ENCODE results near the gene ZDHHC1. TPM values are rescaled to one million over a fixed set of nuclear protein-coding genes. Genes with fewer than 3 reads are reported as not detected.
A peak's percentile ranks its signal among the peaks of the same experiment; 100 is the strongest.

The ZDHHC1 gene
- total and polyA plus RNA-seq, 2 of the 13 experiments (the other 11 are each of a cell fraction or from before 2014, with no cell fraction given), result 0.51 to 1.1 TPM

DNA sequence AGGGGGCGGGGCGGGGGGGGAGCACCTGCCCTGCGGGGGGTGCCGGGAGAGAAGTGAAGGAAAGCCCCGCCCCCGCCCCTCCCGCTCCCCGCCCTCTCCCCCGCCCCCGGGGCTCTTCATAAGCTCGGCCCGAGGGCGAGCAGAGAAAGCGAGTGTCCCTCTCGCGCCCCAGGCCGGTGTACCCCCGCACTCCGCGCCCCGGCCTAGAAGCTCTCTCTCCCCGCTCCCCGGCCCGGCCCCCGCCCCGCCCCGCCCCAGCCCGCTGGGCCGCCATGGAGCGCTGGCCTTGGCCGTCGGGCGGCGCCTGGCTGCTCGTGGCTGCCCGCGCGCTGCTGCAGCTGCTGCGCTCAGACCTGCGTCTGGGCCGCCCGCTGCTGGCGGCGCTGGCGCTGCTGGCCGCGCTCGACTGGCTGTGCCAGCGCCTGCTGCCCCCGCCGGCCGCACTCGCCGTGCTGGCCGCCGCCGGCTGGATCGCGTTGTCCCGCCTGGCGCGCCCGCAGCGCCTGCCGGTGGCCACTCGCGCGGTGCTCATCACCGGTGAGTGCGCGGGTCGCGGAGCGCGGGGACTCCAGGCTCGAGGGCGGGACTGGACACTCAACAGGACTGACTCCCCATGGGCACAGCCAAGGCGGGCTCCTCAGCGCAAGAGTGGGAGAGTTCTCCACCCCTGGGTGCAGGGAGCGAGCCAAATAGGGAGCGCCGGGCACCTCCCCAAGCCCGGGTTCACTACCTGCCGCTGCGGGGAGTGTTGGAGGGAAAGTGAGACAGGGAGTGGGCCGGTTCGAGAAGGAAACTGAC, 14.9 kb upstream of the ZDHHC1 start, which contains the start of gene HSD11B2 (continued):
- TF ChIP-seq ZNF274 (CRISPR knock-in tag; IDR thresholded peaks at IDR 0.05) (no peak), TCF12 (IDR thresholded peaks at IDR 0.05) (no peak), TCF12 (CRISPR knock-in tag; IDR thresholded peaks at IDR 0.05) (0 out of 2 replicates have a peak, but pooled peaks have one; percentile 24), RXRB (CRISPR knock-in tag; IDR thresholded peaks at IDR 0.05; ENCODE audit: borderline replicate concordance) (no peak), ZNF713 (CRISPR knock-in tag; IDR thresholded peaks at IDR 0.05) (no peak), DPF2 (CRISPR knock-in tag; IDR thresholded peaks at IDR 0.05; ENCODE audit: borderline replicate concordance, low read depth) (no peak), ZNF773 (CRISPR knock-in tag; IDR thresholded peaks at IDR 0.05; ENCODE audit: borderline replicate concordance) (no peak), SYNCRIP (IDR thresholded peaks at IDR 0.05; ENCODE audit: insufficient read depth, low read depth, low read length) (no peak), MXI1 (IDR thresholded peaks at IDR 0.05; ENCODE audit: borderline replicate concordance, low read depth, low read length) (peak; percentile 19; the same call in 1 of the 3 replicates), ZFP36 (IDR thresholded peaks at IDR 0.05; ENCODE audit: borderline replicate concordance, low read depth, low read length, partially characterized antibody) (no peak), MIER3 (CRISPR knock-in tag; IDR thresholded peaks at IDR 0.05; ENCODE audit: borderline replicate concordance) (no peak), ZNF766 (CRISPR knock-in tag; IDR thresholded peaks at IDR 0.05; ENCODE audit: borderline replicate concordance) (no peak; the same call in 1 of the 2 replicates), ISX (CRISPR knock-in tag; conservative IDR thresholded peaks at IDR 0.05) (no peak), ZNF326 (CRISPR knock-in tag; IDR thresholded peaks at IDR 0.05; ENCODE audit: borderline replicate concordance) (no peak), ZNF747 (CRISPR knock-in tag; IDR thresholded peaks at IDR 0.05; ENCODE audit: borderline replicate concordance) (no peak)
- TF ChIP-seq, protein P1, sequence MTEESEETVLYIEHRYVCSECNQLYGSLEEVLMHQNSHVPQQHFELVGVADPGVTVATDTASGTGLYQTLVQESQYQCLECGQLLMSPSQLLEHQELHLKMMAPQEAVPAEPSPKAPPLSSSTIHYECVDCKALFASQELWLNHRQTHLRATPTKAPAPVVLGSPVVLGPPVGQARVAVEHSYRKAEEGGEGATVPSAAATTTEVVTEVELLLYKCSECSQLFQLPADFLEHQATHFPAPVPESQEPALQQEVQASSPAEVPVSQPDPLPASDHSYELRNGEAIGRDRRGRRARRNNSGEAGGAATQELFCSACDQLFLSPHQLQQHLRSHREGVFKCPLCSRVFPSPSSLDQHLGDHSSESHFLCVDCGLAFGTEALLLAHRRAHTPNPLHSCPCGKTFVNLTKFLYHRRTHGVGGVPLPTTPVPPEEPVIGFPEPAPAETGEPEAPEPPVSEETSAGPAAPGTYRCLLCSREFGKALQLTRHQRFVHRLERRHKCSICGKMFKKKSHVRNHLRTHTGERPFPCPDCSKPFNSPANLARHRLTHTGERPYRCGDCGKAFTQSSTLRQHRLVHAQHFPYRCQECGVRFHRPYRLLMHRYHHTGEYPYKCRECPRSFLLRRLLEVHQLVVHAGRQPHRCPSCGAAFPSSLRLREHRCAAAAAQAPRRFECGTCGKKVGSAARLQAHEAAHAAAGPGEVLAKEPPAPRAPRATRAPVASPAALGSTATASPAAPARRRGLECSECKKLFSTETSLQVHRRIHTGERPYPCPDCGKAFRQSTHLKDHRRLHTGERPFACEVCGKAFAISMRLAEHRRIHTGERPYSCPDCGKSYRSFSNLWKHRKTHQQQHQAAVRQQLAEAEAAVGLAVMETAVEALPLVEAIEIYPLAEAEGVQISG (CRISPR knock-in tag; IDR thresholded peaks at IDR 0.05), result peak; percentile 36; the same call in 1 of the 2 replicates
- TF ChIP-seq, protein P2, sequence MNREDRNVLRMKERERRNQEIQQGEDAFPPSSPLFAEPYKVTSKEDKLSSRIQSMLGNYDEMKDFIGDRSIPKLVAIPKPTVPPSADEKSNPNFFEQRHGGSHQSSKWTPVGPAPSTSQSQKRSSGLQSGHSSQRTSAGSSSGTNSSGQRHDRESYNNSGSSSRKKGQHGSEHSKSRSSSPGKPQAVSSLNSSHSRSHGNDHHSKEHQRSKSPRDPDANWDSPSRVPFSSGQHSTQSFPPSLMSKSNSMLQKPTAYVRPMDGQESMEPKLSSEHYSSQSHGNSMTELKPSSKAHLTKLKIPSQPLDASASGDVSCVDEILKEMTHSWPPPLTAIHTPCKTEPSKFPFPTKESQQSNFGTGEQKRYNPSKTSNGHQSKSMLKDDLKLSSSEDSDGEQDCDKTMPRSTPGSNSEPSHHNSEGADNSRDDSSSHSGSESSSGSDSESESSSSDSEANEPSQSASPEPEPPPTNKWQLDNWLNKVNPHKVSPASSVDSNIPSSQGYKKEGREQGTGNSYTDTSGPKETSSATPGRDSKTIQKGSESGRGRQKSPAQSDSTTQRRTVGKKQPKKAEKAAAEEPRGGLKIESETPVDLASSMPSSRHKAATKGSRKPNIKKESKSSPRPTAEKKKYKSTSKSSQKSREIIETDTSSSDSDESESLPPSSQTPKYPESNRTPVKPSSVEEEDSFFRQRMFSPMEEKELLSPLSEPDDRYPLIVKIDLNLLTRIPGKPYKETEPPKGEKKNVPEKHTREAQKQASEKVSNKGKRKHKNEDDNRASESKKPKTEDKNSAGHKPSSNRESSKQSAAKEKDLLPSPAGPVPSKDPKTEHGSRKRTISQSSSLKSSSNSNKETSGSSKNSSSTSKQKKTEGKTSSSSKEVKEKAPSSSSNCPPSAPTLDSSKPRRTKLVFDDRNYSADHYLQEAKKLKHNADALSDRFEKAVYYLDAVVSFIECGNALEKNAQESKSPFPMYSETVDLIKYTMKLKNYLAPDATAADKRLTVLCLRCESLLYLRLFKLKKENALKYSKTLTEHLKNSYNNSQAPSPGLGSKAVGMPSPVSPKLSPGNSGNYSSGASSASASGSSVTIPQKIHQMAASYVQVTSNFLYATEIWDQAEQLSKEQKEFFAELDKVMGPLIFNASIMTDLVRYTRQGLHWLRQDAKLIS (CRISPR knock-in tag; IDR thresholded peaks at IDR 0.05), result no peak
- TF ChIP-seq, protein P3, sequence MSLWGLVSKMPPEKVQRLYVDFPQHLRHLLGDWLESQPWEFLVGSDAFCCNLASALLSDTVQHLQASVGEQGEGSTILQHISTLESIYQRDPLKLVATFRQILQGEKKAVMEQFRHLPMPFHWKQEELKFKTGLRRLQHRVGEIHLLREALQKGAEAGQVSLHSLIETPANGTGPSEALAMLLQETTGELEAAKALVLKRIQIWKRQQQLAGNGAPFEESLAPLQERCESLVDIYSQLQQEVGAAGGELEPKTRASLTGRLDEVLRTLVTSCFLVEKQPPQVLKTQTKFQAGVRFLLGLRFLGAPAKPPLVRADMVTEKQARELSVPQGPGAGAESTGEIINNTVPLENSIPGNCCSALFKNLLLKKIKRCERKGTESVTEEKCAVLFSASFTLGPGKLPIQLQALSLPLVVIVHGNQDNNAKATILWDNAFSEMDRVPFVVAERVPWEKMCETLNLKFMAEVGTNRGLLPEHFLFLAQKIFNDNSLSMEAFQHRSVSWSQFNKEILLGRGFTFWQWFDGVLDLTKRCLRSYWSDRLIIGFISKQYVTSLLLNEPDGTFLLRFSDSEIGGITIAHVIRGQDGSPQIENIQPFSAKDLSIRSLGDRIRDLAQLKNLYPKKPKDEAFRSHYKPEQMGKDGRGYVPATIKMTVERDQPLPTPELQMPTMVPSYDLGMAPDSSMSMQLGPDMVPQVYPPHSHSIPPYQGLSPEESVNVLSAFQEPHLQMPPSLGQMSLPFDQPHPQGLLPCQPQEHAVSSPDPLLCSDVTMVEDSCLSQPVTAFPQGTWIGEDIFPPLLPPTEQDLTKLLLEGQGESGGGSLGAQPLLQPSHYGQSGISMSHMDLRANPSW (CRISPR knock-in tag; IDR thresholded peaks at IDR 0.05; ENCODE audit: borderline replicate concordance), result no peak
- TF ChIP-seq, protein P4, sequence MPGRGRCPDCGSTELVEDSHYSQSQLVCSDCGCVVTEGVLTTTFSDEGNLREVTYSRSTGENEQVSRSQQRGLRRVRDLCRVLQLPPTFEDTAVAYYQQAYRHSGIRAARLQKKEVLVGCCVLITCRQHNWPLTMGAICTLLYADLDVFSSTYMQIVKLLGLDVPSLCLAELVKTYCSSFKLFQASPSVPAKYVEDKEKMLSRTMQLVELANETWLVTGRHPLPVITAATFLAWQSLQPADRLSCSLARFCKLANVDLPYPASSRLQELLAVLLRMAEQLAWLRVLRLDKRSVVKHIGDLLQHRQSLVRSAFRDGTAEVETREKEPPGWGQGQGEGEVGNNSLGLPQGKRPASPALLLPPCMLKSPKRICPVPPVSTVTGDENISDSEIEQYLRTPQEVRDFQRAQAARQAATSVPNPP (CRISPR knock-in tag; IDR thresholded peaks at IDR 0.05), result no peak

All from HepG2 (cell line).